Activated CD8-positive, alpha-beta T cell treated with anti-CD3 and anti-CD28 coated beads for 36 hours (primary cell): ENCODE measurements around the gene SHANK2. TPM values are rescaled to one million over a fixed set of nuclear protein-coding genes. Genes with fewer than 3 reads are reported as not detected.

Experiments used
- ATAC-seq: fragments of 200-7000 bp; cut with Tn5 transposase; one replicate; pipeline ENCODE4 v1.10.0; 2021; ENCODE audit warnings: mild to moderate bottlenecking, moderate library complexity
- CTCF ChIA-PET: fragments of 350-600 bp; sonication (Branson Sonifier 250); formaldehyde crosslinking; loops from one replicate; lab custom pipeline; 2021; ENCODE audit warnings: antibody characterized with exemption; lab: Charles Lee
- POLR2A ChIA-PET: fragments of 350-600 bp; sonication (Branson Sonifier 250); formaldehyde crosslinking; loops from one replicate; lab custom pipeline; 2021; ENCODE audit warnings: antibody characterized with exemption; lab: Charles Lee
- DNase-seq: peaks from one replicate; pipeline ENCODE4 v3.0.0-alpha.2; 2020
- H3K27ac Mint-ChIP-seq: one replicate; pipeline ENCODE4 v1.8.0; 2021; ENCODE audit warnings: mild to moderate bottlenecking, mixed read lengths
- H3K27me3 Mint-ChIP-seq: one replicate; pipeline ENCODE4 v1.8.0; 2021; ENCODE audit warnings: mixed read lengths
- H3K36me3 Mint-ChIP-seq: one replicate; pipeline ENCODE4 v1.8.0; 2021; ENCODE audit warnings: low read depth, mixed read lengths
- H3K4me1 Mint-ChIP-seq: one replicate; pipeline ENCODE4 v1.8.0; 2021; ENCODE audit warnings: low read depth, mixed read lengths
- H3K4me3 Mint-ChIP-seq: one replicate; pipeline ENCODE4 v1.8.0; 2021; ENCODE audit warnings: mild to moderate bottlenecking, moderate library complexity, mixed read lengths
- H3K9me3 Mint-ChIP-seq: one replicate; pipeline ENCODE4 v1.8.0; 2021; ENCODE audit warnings: mixed read lengths
- intact Hi-C: fragments of 100-400 bp; cut with micrococcal nuclease; formaldehyde crosslinking; loops from one replicate; pipeline ENCODE4 v1.10.0; 2022
- total RNA-seq, 2 experiments: library from RNA; stranded (reverse); gene quantifications; one replicate each; pipeline ENCODE4 v1.2.3, GENCODE V29; 2021
- TF ChIP-seq, protein P1 (sequence below): fragments of 200-600 bp; IDR thresholded peaks from one replicate; pipeline ENCODE4 v1.8.0; 2022; ENCODE audit warnings: antibody characterized with exemption, mild to moderate bottlenecking

The SHANK2 gene
- total RNA-seq, 2 experiments from 2014 or later, result not detected

DNA sequence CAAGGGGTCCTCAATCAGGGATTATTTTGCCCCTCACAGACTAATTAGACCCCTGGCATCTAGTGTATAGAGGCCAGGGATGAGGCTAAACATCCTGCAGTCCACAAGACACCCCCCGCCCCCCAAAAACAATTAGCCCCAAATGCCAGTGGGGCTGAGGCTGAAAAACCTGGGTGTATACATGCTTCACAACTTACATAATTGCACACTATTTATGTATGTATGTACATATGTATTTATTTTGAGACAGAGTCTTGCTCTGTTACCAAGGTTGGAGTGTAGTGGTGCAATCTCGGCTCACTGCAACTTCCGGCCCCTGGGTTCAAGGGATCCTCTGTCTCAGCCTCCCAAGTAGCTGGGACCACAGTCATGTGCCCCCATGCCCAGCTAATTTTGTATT lies 28.8 kb upstream of the SHANK2 start:
- ATAC-seq (no peak), DNase-seq (no peak)
- Mint-ChIP-seq H3K27me3 (no peaks in the 10 kb centered on the region), H3K4me1 (no peaks in the 10 kb centered on the region), H3K36me3 (no peaks in the 10 kb centered on the region), H3K4me3 (no peak overlapping the region), H3K9me3 (no peaks in the 10 kb centered on the region), H3K27ac (no peak overlapping the region)
- POLR2A ChIA-PET, result no interaction called here
- intact Hi-C loops, result no loop called here
- TF ChIP-seq, protein P1, sequence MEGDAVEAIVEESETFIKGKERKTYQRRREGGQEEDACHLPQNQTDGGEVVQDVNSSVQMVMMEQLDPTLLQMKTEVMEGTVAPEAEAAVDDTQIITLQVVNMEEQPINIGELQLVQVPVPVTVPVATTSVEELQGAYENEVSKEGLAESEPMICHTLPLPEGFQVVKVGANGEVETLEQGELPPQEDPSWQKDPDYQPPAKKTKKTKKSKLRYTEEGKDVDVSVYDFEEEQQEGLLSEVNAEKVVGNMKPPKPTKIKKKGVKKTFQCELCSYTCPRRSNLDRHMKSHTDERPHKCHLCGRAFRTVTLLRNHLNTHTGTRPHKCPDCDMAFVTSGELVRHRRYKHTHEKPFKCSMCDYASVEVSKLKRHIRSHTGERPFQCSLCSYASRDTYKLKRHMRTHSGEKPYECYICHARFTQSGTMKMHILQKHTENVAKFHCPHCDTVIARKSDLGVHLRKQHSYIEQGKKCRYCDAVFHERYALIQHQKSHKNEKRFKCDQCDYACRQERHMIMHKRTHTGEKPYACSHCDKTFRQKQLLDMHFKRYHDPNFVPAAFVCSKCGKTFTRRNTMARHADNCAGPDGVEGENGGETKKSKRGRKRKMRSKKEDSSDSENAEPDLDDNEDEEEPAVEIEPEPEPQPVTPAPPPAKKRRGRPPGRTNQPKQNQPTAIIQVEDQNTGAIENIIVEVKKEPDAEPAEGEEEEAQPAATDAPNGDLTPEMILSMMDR, result no peak
- CTCF ChIA-PET, result no interaction called here

GRCh38 chr11:71279916-71280645 lies 27.7 kb upstream of the SHANK2 start:
- DNase-seq, result no peak
- Mint-ChIP-seq H3K9me3 (no peaks in the 10 kb centered on the region), H3K4me3 (no peak overlapping the region), H3K4me1 (no peaks in the 10 kb centered on the region), H3K36me3 (no peaks in the 10 kb centered on the region), H3K27me3 (no peaks in the 10 kb centered on the region), H3K27ac (no peak overlapping the region)
- TF ChIP-seq, protein P1, result no peak
- ATAC-seq, result no peak
- intact Hi-C loops, result no loop called here
- POLR2A ChIA-PET, result interaction anchor here (0.6 kb wide), 1 partner anchor 587 kb away, joined by 3 read pairs; no protein-coding TSS in a partner anchor
- CTCF ChIA-PET, result no interaction called here

DNA sequence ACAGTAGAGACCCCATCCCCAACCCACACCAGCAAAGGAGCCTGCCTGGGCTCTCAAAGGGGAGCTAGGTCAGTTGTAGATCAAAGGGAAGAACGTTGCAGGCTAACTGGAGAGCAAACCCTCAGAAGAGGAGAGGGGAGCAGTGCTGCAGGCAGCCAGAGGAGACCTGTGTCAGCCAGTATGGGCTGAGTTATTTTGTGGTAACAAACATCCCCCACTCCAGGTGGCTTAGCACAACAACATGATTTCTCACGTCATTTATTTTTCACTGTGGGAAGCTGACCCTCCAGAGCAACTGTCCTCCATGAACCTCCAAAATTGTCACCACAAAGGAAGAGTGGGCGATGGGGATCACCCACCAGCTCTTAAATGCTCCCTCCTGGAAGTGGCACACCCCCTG lies 19.8 kb upstream of the SHANK2 start:
- H3K9me3 Mint-ChIP-seq, result peaks cover 13% of the 10 kb centered on the region
- no peak overlapping the region for H3K4me3 Mint-ChIP-seq
- H3K27me3 Mint-ChIP-seq, result peaks cover 5% of the 10 kb centered on the region
- ChIA-PET POLR2A (interaction anchor here (0.6 kb wide), 1 partner anchor 639 kb away, joined by 3 read pairs; no protein-coding TSS in a partner anchor), CTCF (no interaction called here)
- ATAC-seq (no peak), DNase-seq (no peak)
- TF ChIP-seq, protein P1, result no peak
- intact Hi-C loops, result no loop called here
- no peaks in the 10 kb centered on the region for H3K4me1 Mint-ChIP-seq
- H3K36me3 Mint-ChIP-seq, result no peaks in the 10 kb centered on the region
- H3K27ac Mint-ChIP-seq, result no peak overlapping the region

GRCh38 chr11:71269603-71270511 lies 17.5 kb upstream of the SHANK2 start:
- intact Hi-C loops, result no loop called here
- Mint-ChIP-seq H3K9me3 (peaks cover 13% of the 10 kb centered on the region), H3K27me3 (peaks cover 9% of the 10 kb centered on the region), H3K27ac (no peak overlapping the region), H3K36me3 (no peaks in the 10 kb centered on the region), H3K4me1 (no peaks in the 10 kb centered on the region), H3K4me3 (no peak overlapping the region)
- DNase-seq, result no peak
- POLR2A ChIA-PET, result no interaction called here
- CTCF ChIA-PET, result no interaction called here
- ATAC-seq, result no peak
- TF ChIP-seq, protein P1, result no peak
